ENCODE measurements around the gene VPS35L.

Gene VPS35L

GRCh38 chr16:19748389-19749168 lies 193.1 kb downstream of the VPS35L start:
- no peak for DNase-seq (ENCODE audit: low spot score)

- DNase-seq (ENCODE audit: low spot score) = no peak
Observed at GRCh38 chr16:19749571-19750080, 194.1 kb downstream of the VPS35L start.
